ENCODE data around the gene NPLOC4. TPM values are rescaled to one million over a fixed set of nuclear protein-coding genes. Genes with fewer than 3 reads are reported as not detected.

Gene NPLOC4
- total and polyA plus RNA-seq, 2 of the 13 experiments (the other 11 are each of a cell fraction or from before 2014, with no cell fraction given): 57.0 to 97.0 TPM

DNA sequence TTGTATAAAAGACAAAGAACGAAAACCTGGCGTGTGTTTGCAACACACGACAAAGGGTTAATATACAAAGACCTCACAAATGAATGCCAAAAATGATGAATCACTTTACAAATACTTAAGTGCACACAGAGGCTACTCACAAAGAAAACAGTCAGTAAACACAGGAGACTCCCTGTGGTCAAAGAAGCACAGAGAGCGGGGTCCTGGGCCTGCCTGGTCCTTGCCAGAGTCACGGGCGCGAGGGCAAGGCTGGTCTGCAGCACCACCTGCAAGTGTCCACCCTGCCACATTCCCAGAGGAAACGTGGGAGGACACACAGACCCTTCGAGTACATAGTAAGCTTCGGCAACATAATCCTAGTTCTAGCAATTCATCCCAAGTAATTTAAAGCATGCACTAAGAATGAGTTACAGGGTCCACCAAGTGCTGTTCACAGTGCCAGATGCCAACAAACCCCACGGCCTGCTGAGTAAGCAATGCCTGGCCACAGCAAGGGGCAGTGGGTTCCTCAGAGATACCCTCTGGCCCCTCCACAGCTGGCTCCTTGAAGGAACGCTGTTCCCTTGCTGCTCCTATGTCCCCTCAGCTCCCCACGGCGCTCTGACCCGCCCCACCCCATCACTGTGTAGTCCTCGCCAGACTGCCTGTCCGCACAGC is 60.2 kb downstream of the NPLOC4 start (continued):
- TF ChIP-seq CBX2 (IDR thresholded peaks at IDR 0.05; ENCODE audit: low read depth, low read length) (no peak), CBX2 (CRISPR knock-in tag; IDR thresholded peaks at IDR 0.05; ENCODE audit: low read depth) (no peak), SRSF1 (optimal IDR thresholded peaks at IDR 0.05; ENCODE audit: low read depth, low read length) (no peak), AGO2 (optimal IDR thresholded peaks at IDR 0.05; ENCODE audit: low read depth, low read length) (no peak), ZFP41 (CRISPR knock-in tag; IDR thresholded peaks at IDR 0.05; ENCODE audit: borderline replicate concordance) (no peak), ZNF674 (CRISPR knock-in tag; IDR thresholded peaks at IDR 0.05; ENCODE audit: low read depth) (no peak), RXRB (CRISPR knock-in tag; IDR thresholded peaks at IDR 0.05; ENCODE audit: borderline replicate concordance) (0 out of 2 replicates have a peak, but pooled peaks have one; percentile 24), NAIF1 (CRISPR knock-in tag; IDR thresholded peaks at IDR 0.05; ENCODE audit: borderline replicate concordance) (no peak), ZNF629 (CRISPR knock-in tag; conservative IDR thresholded peaks at IDR 0.05) (no peak), ETV6 (CRISPR knock-in tag; conservative IDR thresholded peaks at IDR 0.05) (no peak), RFXANK (CRISPR knock-in tag; IDR thresholded peaks at IDR 0.05) (no peak), POLR2AphosphoS5 (IDR thresholded peaks at IDR 0.05; ENCODE audit: low read depth, low read length) (no peak), ZNF225 (CRISPR knock-in tag; IDR thresholded peaks at IDR 0.05) (no peak), CHCHD3 (CRISPR knock-in tag; IDR thresholded peaks at IDR 0.05) (no peak), SOX6 (IDR thresholded peaks at IDR 0.05) (no peak), SOX6 (CRISPR knock-in tag; IDR thresholded peaks at IDR 0.05) (no peak), CBFB (CRISPR knock-in tag; IDR thresholded peaks at IDR 0.05) (no peak)
- TF ChIP-seq, protein P1, sequence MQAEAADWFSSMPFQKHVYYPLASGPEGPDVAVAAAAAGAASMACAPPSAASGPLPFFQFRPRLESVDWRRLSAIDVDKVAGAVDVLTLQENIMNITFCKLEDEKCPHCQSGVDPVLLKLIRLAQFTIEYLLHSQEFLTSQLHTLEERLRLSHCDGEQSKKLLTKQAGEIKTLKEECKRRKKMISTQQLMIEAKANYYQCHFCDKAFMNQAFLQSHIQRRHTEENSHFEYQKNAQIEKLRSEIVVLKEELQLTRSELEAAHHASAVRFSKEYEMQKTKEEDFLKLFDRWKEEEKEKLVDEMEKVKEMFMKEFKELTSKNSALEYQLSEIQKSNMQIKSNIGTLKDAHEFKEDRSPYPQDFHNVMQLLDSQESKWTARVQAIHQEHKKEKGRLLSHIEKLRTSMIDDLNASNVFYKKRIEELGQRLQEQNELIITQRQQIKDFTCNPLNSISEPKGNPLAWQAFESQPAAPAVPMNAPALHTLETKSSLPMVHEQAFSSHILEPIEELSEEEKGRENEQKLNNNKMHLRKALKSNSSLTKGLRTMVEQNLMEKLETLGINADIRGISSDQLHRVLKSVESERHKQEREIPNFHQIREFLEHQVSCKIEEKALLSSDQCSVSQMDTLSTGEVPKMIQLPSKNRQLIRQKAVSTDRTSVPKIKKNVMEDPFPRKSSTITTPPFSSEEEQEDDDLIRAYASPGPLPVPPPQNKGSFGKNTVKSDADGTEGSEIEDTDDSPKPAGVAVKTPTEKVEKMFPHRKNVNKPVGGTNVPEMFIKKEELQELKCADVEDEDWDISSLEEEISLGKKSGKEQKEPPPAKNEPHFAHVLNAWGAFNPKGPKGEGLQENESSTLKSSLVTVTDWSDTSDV (CRISPR knock-in tag; IDR thresholded peaks at IDR 0.05): no peak
- TF ChIP-seq, protein P2, sequence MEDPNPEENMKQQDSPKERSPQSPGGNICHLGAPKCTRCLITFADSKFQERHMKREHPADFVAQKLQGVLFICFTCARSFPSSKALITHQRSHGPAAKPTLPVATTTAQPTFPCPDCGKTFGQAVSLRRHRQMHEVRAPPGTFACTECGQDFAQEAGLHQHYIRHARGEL (CRISPR knock-in tag; IDR thresholded peaks at IDR 0.05): no peak
- TF ChIP-seq, protein P3, sequence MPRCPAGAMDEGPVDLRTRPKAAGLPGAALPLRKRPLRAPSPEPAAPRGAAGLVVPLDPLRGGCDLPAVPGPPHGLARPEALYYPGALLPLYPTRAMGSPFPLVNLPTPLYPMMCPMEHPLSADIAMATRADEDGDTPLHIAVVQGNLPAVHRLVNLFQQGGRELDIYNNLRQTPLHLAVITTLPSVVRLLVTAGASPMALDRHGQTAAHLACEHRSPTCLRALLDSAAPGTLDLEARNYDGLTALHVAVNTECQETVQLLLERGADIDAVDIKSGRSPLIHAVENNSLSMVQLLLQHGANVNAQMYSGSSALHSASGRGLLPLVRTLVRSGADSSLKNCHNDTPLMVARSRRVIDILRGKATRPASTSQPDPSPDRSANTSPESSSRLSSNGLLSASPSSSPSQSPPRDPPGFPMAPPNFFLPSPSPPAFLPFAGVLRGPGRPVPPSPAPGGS (CRISPR knock-in tag; IDR thresholded peaks at IDR 0.05): no peak
- TF ChIP-seq, protein P4, sequence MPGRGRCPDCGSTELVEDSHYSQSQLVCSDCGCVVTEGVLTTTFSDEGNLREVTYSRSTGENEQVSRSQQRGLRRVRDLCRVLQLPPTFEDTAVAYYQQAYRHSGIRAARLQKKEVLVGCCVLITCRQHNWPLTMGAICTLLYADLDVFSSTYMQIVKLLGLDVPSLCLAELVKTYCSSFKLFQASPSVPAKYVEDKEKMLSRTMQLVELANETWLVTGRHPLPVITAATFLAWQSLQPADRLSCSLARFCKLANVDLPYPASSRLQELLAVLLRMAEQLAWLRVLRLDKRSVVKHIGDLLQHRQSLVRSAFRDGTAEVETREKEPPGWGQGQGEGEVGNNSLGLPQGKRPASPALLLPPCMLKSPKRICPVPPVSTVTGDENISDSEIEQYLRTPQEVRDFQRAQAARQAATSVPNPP (CRISPR knock-in tag; IDR thresholded peaks at IDR 0.05): no peak
- TF ChIP-seq, protein P5, sequence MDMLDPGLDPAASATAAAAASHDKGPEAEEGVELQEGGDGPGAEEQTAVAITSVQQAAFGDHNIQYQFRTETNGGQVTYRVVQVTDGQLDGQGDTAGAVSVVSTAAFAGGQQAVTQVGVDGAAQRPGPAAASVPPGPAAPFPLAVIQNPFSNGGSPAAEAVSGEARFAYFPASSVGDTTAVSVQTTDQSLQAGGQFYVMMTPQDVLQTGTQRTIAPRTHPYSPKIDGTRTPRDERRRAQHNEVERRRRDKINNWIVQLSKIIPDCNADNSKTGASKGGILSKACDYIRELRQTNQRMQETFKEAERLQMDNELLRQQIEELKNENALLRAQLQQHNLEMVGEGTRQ (IDR thresholded peaks at IDR 0.05; ENCODE audit: low read depth, low read length): no peak
- TF ChIP-seq, protein P5 (CRISPR knock-in tag; IDR thresholded peaks at IDR 0.05; ENCODE audit: borderline replicate concordance): no peak

All from HepG2 (cell line).